Measurements from ENCODE around the gene COL18A1. TPM values are rescaled to one million over a fixed set of nuclear protein-coding genes. Genes with fewer than 3 reads are reported as not detected.

Gene COL18A1
- total RNA-seq, 4 donors from 2014 or later, result 18.6 to 85.0 (median 33.0) TPM

DNA sequence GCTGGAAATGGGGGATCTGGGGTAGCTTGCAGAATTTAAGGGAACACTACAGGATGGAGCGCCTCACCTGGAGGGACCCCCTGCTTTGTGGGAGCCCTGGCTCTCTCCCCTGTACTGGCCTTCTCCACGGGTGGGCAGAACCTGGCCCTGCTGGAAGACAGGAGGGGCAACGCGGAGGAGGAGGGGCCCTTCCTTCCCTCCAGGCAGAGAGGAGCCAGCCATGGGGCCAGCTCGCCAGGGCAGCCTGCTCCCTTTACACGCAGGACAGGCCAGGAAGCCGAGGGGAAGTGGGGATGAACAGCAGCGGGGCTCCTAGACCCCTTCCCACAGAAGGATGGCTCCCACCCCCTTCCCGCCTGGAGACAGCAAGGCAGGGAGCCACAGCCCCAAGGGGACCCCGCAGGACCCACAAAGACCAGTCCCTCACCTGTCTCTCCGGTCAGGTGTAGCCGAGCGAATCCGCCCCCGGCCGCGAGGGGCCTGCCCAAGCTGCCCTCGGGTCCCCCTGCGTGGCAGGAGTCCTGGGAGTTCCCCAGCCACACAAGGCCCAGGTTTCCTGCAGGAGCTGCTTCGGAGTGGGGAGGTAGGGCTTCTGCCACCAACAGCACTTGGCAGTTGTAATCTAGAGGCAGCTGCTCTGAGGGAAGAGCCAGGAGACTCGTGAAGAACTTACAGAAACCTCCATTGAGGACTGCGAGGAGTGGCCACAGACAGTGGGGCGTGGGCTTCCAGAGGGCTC, 138.9 kb downstream of the COL18A1 start:
- H3K27me3 ChIP-seq, result no peaks in the 10 kb centered on the region
- peak overlapping the region in 1 of 4 donors; percentile 0 for H3K27ac ChIP-seq
- no peaks in the 10 kb centered on the region for H3K36me3 ChIP-seq
- DNase-seq, result peak; percentile 15 to 47 (median 44)
- H3K4me1 ChIP-seq, result peaks cover 0 to 24% (median 14%) of the 10 kb centered on the region in 4 donors
- H3K4me3 ChIP-seq, result no peak overlapping the region
- TF ChIP-seq POLR2A (IDR thresholded peaks at IDR 0.05), result no peak
- TF ChIP-seq CTCF (IDR thresholded peaks at IDR 0.05), result no peak
- no peaks in the 10 kb centered on the region for H3K9me3 ChIP-seq

DNA sequence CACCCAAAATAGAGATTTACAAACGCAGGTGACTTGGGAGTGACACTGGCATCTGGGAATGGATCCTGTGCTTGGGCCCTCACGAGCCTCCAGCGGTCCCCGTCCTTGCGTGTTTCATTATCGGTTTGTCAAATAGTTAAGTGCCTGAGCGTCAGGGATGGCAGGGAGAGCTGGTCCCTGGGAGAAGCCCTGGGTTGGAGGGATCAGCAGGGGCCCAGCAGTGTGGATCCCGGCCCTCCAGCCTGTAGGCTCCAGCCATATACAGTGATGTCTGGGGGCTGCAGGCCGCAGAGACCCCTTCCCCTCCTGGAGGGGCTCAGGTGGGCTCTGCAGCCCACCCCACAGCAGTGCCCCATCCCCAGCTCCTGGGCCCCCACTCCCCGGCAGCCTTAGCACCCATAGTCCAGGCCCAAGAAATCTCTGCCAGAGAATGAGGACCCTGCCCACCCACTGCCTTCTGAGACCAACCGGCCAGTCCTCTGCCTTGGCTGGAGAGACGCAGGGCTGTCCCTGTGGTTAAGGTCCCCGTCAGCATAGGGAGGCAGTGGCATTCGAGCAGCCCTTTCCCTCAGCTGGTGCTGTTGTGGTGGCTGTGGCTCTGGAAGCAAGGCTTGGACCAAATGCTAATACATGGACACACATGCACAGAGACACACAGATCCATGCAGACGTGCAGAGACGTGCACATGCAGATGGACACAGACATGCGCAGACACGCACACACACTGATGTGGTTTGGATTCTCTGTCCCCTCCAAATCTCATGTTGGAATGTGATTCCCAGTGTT, 139.7 kb downstream of the COL18A1 start:
- no peak for TF ChIP-seq POLR2A (IDR thresholded peaks at IDR 0.05)
- TF ChIP-seq CTCF (IDR thresholded peaks at IDR 0.05), result no peak
- H3K4me3 ChIP-seq, result no peak overlapping the region
- H3K27me3 ChIP-seq, result no peaks in the 10 kb centered on the region
- peaks cover 0 to 19% (median 14%) of the 10 kb centered on the region in 4 donors for H3K4me1 ChIP-seq
- no peaks in the 10 kb centered on the region for H3K36me3 ChIP-seq
- H3K27ac ChIP-seq, result no peak overlapping the region
- peak in 2 of 3 donors; percentile 33 to 44 for DNase-seq
- no peaks in the 10 kb centered on the region for H3K9me3 ChIP-seq

GRCh38 chr21:45545236-45545570, 140.2 kb downstream of the COL18A1 start:
- TF ChIP-seq CTCF (IDR thresholded peaks at IDR 0.05), result no peak
- no peak for TF ChIP-seq POLR2A (IDR thresholded peaks at IDR 0.05)
- Histone ChIP-seq H3K27ac (no peak overlapping the region), H3K9me3 (no peaks in the 10 kb centered on the region), H3K36me3 (no peaks in the 10 kb centered on the region), H3K27me3 (no peaks in the 10 kb centered on the region), H3K4me1 (peaks cover 2 to 25% (median 19%) of the 10 kb centered on the region in 4 donors), H3K4me3 (no peak overlapping the region)
- no peak for DNase-seq

DNA sequence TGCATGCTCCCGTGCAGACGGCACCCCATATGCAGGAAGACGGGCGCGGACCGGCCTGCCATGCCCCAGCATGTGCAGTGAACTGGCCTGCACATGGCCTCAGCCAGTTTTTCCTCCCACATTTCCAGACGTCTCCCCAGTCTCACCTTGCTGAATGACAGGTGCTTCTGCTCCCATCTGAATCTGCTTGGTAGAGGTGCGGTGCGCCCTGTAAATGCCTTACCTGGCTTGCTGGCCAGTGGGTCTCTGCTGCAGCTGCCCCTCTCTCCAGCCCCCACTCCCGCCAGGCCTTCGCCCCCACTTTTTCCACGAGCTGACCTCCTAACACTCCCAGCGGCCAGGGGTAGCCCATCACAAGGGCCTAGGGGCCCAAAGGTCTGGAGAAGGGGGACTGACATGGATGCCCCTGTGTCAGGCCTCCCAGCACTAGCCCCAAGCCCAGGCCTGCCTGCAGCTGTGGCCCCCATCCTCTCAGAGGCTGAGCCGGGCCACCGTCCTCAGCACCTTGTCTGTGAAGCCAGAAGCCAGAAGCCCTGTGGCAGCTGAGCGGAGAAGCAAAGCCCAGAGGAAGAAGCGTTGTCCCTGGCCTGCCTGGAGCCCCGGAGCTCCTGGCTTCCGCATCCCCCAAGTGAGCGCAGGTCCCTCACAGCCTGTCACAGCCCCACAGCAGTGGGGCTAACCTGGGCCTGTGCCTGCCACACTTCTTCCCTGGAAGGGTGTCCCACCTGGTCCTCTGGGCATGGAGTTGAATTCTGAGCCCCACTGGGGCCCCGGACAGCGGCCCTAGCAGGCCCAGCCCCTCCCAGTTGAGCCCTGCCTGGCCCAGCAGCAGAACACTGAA, 140.9 kb downstream of the COL18A1 start:
- Histone ChIP-seq H3K36me3 (no peaks in the 10 kb centered on the region), H3K4me1 (peaks cover 2 to 29% (median 20%) of the 10 kb centered on the region in 4 donors), H3K27me3 (no peaks in the 10 kb centered on the region), H3K27ac (no peak overlapping the region), H3K4me3 (no peak overlapping the region), H3K9me3 (no peaks in the 10 kb centered on the region)
- TF ChIP-seq POLR2A (IDR thresholded peaks at IDR 0.05) (no peak), CTCF (IDR thresholded peaks at IDR 0.05) (no peak)
- peak in 2 of 3 donors; percentile 39 to 41 for DNase-seq
